ENCODE results near the gene LHPP. TPM values are rescaled to one million over a fixed set of nuclear protein-coding genes. Genes with fewer than 3 reads are reported as not detected.
A peak's percentile ranks its signal among the peaks of the same experiment; 100 is the strongest.

LHPP gene
- total RNA-seq, 2 experiments from 2014 or later = 11.1 to 15.1 TPM

DNA sequence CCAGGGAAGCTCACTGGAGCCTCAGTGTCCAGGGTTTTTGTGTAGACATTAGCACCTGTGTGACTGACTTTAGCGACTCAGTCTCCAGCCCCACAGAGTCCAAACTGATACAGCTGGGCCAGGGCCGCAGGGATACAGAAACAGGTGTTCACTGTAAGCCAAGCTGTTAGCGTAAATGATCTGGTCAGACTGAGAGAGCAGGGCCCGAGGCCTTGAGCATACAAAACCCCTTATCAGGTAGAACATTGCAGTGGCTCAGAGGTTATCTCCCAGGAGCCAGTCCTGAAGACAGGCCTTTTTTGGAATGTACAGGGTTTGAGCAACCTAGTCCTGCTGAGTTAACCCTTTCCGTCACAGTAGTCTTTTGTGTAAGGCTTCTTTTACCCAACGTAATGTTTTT lies 25.0 kb downstream of the LHPP start:
- intact Hi-C loops (cut with micrococcal nuclease) = no loop called here
- Mint-ChIP-seq H3K36me3 (ENCODE audit: low read depth) (peaks cover 18% of the 10 kb centered on the region), H3K4me3 (no peak overlapping the region), H3K9me3 (peaks cover 9% of the 10 kb centered on the region), H3K4me1 (ENCODE audit: low read depth) (no peaks in the 10 kb centered on the region), H3K27me3 (no peaks in the 10 kb centered on the region), H3K27ac (no peak overlapping the region)
- no peak for DNase-seq
- TF ChIP-seq, protein P1, sequence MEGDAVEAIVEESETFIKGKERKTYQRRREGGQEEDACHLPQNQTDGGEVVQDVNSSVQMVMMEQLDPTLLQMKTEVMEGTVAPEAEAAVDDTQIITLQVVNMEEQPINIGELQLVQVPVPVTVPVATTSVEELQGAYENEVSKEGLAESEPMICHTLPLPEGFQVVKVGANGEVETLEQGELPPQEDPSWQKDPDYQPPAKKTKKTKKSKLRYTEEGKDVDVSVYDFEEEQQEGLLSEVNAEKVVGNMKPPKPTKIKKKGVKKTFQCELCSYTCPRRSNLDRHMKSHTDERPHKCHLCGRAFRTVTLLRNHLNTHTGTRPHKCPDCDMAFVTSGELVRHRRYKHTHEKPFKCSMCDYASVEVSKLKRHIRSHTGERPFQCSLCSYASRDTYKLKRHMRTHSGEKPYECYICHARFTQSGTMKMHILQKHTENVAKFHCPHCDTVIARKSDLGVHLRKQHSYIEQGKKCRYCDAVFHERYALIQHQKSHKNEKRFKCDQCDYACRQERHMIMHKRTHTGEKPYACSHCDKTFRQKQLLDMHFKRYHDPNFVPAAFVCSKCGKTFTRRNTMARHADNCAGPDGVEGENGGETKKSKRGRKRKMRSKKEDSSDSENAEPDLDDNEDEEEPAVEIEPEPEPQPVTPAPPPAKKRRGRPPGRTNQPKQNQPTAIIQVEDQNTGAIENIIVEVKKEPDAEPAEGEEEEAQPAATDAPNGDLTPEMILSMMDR (IDR thresholded peaks at IDR 0.05) = no peak
- POLR2A ChIA-PET = no interaction called here
- CTCF ChIA-PET = interaction anchor here (1.1 kb wide), 1 partner anchor 43 kb away, joined by 4 read pairs; no protein-coding TSS in a partner anchor
- no peak for ATAC-seq

GRCh38 chr10:124491105-124491504 lies 29.5 kb downstream of the LHPP start:
- peaks cover 14% of the 10 kb centered on the region for H3K36me3 Mint-ChIP-seq (ENCODE audit: low read depth)
- peaks cover 7% of the 10 kb centered on the region for H3K9me3 Mint-ChIP-seq
- DNase-seq (no peak), ATAC-seq (no peak)
- no peak overlapping the region for H3K4me3 Mint-ChIP-seq
- H3K27ac Mint-ChIP-seq = no peak overlapping the region
- TF ChIP-seq, protein P1 (IDR thresholded peaks at IDR 0.05) = no peak
- no peaks in the 10 kb centered on the region for H3K27me3 Mint-ChIP-seq
- peaks cover 10% of the 10 kb centered on the region for H3K4me1 Mint-ChIP-seq (ENCODE audit: low read depth)
- ChIA-PET CTCF (no interaction called here), POLR2A (no interaction called here)
- intact Hi-C loops (cut with micrococcal nuclease) = no loop called here

DNA sequence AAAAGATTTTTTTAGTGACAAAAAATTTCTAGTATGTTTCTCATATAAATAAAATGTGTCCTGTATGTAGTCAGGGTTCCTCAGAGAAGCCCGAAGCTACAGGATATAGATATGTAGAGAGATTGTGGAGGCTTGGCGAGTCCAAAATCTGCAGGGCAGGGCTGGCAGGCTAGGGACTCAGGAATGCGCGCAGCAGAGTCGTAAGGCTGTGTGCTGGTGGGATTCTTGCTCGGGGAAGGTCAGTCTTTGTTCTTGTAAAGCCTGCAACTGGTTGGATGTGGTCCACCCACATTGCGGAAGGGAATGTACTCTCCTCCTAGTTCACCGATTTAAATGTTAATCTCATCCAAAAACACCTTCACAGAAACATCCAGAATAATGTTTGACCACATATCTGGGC lies 30.6 kb downstream of the LHPP start:
- ATAC-seq = no peak
- POLR2A ChIA-PET = no interaction called here
- CTCF ChIA-PET = interaction anchor here (1.0 kb wide), 1 partner anchor 18 kb away, joined by 3 read pairs; no protein-coding TSS in a partner anchor
- no peak overlapping the region for H3K4me3 Mint-ChIP-seq
- peaks cover under 1% of the 10 kb centered on the region for H3K9me3 Mint-ChIP-seq
- no peak overlapping the region for H3K27ac Mint-ChIP-seq
- H3K27me3 Mint-ChIP-seq = no peaks in the 10 kb centered on the region
- TF ChIP-seq, protein P1 (IDR thresholded peaks at IDR 0.05) = no peak
- H3K36me3 Mint-ChIP-seq (ENCODE audit: low read depth) = peaks cover 6% of the 10 kb centered on the region
- intact Hi-C loops (cut with micrococcal nuclease) = no loop called here
- peaks cover 10% of the 10 kb centered on the region for H3K4me1 Mint-ChIP-seq (ENCODE audit: low read depth)
- no peak for DNase-seq

GRCh38 chr10:124493214-124493882 lies 31.7 kb downstream of the LHPP start:
- ChIA-PET CTCF (interaction anchor here (1.0 kb wide), 1 partner anchor 19 kb away, joined by 3 read pairs; no protein-coding TSS in a partner anchor), POLR2A (no interaction called here)
- Mint-ChIP-seq H3K27me3 (no peaks in the 10 kb centered on the region), H3K27ac (no peak overlapping the region), H3K9me3 (no peaks in the 10 kb centered on the region), H3K4me3 (no peak overlapping the region), H3K36me3 (ENCODE audit: low read depth) (peaks cover 3% of the 10 kb centered on the region), H3K4me1 (ENCODE audit: low read depth) (peaks cover 10% of the 10 kb centered on the region)
- TF ChIP-seq, protein P1 (IDR thresholded peaks at IDR 0.05) = no peak
- intact Hi-C loops (cut with micrococcal nuclease) = no loop called here
- DNase-seq (no peak), ATAC-seq (no peak)

DNA sequence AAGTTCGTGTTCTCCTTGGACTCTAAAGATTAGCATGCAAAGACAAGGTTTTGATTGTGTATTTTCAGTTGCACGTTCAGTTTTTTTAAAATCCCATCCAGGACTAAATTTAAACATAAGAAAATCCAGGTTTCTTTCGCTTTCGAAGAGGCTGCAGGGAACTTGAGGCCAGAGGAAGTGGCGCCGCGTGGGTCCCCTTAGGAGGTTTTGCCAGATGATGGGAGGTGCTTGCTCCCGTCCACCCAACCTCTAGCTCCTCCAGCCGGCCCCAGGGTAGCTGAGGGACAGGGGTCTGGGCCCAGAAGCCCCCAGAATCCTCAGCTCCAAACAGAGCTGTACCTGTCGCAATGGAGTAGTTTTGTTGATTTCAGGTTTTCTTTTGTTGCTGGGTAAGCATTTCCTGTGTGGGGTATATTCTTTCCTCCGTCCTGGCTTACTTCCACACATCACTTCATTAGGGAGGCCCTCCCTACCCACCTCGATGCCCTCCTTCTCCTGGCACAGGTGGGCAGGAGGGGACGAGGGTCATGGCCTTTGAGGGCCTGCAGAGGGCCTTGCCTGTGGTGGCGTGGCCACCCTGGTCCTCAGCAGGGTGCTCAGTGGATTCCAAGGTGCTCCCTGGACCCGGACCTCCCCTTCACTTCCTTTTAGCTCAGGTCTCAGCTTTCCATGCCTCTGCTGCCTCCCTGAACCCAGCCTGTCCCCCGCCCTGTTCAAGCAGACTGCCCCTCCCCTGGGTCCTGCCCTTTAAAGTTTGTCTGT lies 32.6 kb downstream of the LHPP start:
- no peaks in the 10 kb centered on the region for H3K9me3 Mint-ChIP-seq
- CTCF ChIA-PET = no interaction called here
- TF ChIP-seq, protein P1 (IDR thresholded peaks at IDR 0.05) = no peak
- POLR2A ChIA-PET = interaction anchor here (0.9 kb wide), 1 partner anchor 10 kb away, joined by 3 read pairs; no protein-coding TSS in a partner anchor
- H3K27ac Mint-ChIP-seq = peak overlapping the region; percentile 86
- H3K36me3 Mint-ChIP-seq (ENCODE audit: low read depth) = no peaks in the 10 kb centered on the region
- ATAC-seq (peak; percentile 39), DNase-seq (peak; percentile 33)
- peak overlapping the region; percentile 47 for H3K4me3 Mint-ChIP-seq
- intact Hi-C loops (cut with micrococcal nuclease) = no loop called here
- H3K4me1 Mint-ChIP-seq (ENCODE audit: low read depth) = peaks cover 10% of the 10 kb centered on the region
- H3K27me3 Mint-ChIP-seq = no peaks in the 10 kb centered on the region

Data from activated CD8-positive, alpha-beta T cell treated with anti-CD3 and anti-CD28 coated beads for 36 hours (primary cell).